ENCODE results near the gene TAOK3. TPM values are rescaled to one million over a fixed set of nuclear protein-coding genes. Genes with fewer than 3 reads are reported as not detected.
"Not testable (repeated sequence)": the region's sequence is repeated elsewhere in the genome, so short reads cannot be mapped to it uniquely, and the experiment has no call there.

TAOK3 gene
- total and polyA plus RNA-seq, 9 of the 15 experiments (the other 6 are each of a cell fraction or from before 2014, with no cell fraction given), result 24.3 to 83.5 (median 47.1) TPM

DNA sequence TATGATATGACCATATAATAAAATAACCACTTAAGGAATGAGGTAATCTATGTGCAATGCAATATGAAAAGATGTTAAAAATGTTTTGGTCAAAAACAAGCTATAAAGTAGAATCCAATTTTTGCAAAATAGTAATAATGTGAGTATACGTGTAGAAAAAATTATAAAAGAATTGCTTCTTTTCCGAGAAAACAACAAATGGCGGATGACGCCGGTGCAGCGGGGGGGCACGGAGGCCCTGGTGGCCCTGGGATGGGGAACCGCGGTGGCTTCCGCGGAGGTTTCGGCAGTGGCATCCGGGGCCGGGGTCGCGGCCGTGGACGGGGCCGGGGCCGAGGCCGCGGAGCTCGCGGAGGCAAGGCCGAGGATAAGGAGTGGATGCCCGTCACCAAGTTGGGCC is 126.8 kb downstream of the TAOK3 start:
- BruUV-seq (replicated peaks); DNase-seq (ENCODE audit: extremely low read depth in 1 of 4, low spot score in 3 of 4); POLR2A ChIA-PET; H4K20me1 ChIP-seq (replicated peaks; ENCODE audit: control insufficient read depth, insufficient read depth, low read length); in situ Hi-C loops (cut with MboI); H3K27ac ChIP-seq (ENCODE audit: extremely low read depth, low read depth, low read length); H2AFZ ChIP-seq (ENCODE audit: low read depth, low read length); ATAC-seq; H3K79me2 ChIP-seq (ENCODE audit: control insufficient read depth, insufficient read depth, low read length); H3K4me2 ChIP-seq (ENCODE audit: insufficient read depth, low read length); CTCF ChIA-PET (ENCODE audit: low intra/inter-chr PET ratio); intact Hi-C loops (cut with micrococcal nuclease); H3K4me1 ChIP-seq (replicated peaks in 1 of 2; ENCODE audit: control insufficient read depth in 2 of 2, insufficient read depth in 2 of 2, low read length in 2 of 2); H3K27me3 ChIP-seq (ENCODE audit: control insufficient read depth in 2 of 2, insufficient read depth in 2 of 2, low read length in 2 of 2); H3K9me3 ChIP-seq (replicated peaks; ENCODE audit: control insufficient read depth, insufficient read depth, low read depth, low read length); H3K9me1 ChIP-seq (ENCODE audit: control insufficient read depth, insufficient read depth, low read length); FAIRE-seq; H3K9ac ChIP-seq (ENCODE audit: insufficient read depth in 1 of 2, low read depth in 2 of 2, low read length in 2 of 2); H3K4me3 ChIP-seq: not testable (repeated sequence)
- 100% methylated on average over 8 of the region's 26 CpGs for WGBS (ENCODE audit: insufficient coverage, low coverage, missing lambda C conversion rate)
- H3K36me3 ChIP-seq (ENCODE audit: control insufficient read depth, insufficient read depth, low read length), result peaks cover 17% of the 10 kb centered on the region

DNA sequence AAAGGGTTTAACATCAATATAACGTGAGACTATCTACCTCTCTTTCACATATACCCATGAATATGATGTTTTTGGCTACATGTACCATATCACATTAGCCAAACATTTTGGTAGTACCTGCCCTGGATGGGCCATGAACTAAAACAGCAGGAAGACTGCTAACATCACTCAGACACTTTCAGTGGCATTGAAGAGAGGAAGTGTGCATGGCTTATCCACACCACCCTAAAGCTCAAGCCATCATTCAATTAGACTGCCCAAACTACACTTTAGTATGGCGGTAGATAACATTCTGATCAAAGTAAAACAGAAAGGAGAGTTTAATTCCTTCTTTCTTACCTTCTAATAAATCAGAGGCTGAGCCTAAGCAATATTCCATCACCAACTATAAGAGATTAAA is 133.8 kb downstream of the TAOK3 start:
- Histone ChIP-seq H3K4me3 (no peak overlapping the region), H3K9ac (ENCODE audit: insufficient read depth in 1 of 2, low read depth in 2 of 2, low read length in 2 of 2) (no peak overlapping the region), H4K20me1 (replicated peaks; ENCODE audit: control insufficient read depth, insufficient read depth, low read length) (no peaks in the 10 kb centered on the region), H3K4me1 (replicated peaks in 1 of 2; ENCODE audit: control insufficient read depth in 2 of 2, insufficient read depth in 2 of 2, low read length in 2 of 2) (no peaks in the 10 kb centered on the region), H3K79me2 (ENCODE audit: control insufficient read depth, insufficient read depth, low read length) (no peaks in the 10 kb centered on the region), H3K27me3 (ENCODE audit: control insufficient read depth in 2 of 2, insufficient read depth in 2 of 2, low read length in 2 of 2) (no peaks in the 10 kb centered on the region), H3K9me1 (ENCODE audit: control insufficient read depth, insufficient read depth, low read length) (no peaks in the 10 kb centered on the region), H3K4me2 (ENCODE audit: insufficient read depth, low read length) (no peak overlapping the region), H3K27ac (ENCODE audit: extremely low read depth, low read depth, low read length) (no peak overlapping the region), H3K36me3 (ENCODE audit: control insufficient read depth, insufficient read depth, low read length) (peaks cover 50% of the 10 kb centered on the region), H2AFZ (ENCODE audit: low read depth, low read length) (no peak overlapping the region), H3K9me3 (replicated peaks; ENCODE audit: control insufficient read depth, insufficient read depth, low read depth, low read length) (no peaks in the 10 kb centered on the region)
- no peak for DNase-seq (ENCODE audit: extremely low read depth in 1 of 4, low spot score in 3 of 4)
- ChIA-PET CTCF (ENCODE audit: low intra/inter-chr PET ratio) (no interaction called here), POLR2A (no interaction called here)
- no TSS peak for BruUV-seq (replicated peaks)
- intact Hi-C loops (cut with micrococcal nuclease), result no loop called here
- 81% methylated on average over 1 of the region's 2 CpGs for WGBS (ENCODE audit: insufficient coverage, low coverage, missing lambda C conversion rate)
- in situ Hi-C loops (cut with MboI), result no loop called here
- FAIRE-seq, result no peak
- no peak for ATAC-seq
- TF ChIP-seq, protein P1, sequence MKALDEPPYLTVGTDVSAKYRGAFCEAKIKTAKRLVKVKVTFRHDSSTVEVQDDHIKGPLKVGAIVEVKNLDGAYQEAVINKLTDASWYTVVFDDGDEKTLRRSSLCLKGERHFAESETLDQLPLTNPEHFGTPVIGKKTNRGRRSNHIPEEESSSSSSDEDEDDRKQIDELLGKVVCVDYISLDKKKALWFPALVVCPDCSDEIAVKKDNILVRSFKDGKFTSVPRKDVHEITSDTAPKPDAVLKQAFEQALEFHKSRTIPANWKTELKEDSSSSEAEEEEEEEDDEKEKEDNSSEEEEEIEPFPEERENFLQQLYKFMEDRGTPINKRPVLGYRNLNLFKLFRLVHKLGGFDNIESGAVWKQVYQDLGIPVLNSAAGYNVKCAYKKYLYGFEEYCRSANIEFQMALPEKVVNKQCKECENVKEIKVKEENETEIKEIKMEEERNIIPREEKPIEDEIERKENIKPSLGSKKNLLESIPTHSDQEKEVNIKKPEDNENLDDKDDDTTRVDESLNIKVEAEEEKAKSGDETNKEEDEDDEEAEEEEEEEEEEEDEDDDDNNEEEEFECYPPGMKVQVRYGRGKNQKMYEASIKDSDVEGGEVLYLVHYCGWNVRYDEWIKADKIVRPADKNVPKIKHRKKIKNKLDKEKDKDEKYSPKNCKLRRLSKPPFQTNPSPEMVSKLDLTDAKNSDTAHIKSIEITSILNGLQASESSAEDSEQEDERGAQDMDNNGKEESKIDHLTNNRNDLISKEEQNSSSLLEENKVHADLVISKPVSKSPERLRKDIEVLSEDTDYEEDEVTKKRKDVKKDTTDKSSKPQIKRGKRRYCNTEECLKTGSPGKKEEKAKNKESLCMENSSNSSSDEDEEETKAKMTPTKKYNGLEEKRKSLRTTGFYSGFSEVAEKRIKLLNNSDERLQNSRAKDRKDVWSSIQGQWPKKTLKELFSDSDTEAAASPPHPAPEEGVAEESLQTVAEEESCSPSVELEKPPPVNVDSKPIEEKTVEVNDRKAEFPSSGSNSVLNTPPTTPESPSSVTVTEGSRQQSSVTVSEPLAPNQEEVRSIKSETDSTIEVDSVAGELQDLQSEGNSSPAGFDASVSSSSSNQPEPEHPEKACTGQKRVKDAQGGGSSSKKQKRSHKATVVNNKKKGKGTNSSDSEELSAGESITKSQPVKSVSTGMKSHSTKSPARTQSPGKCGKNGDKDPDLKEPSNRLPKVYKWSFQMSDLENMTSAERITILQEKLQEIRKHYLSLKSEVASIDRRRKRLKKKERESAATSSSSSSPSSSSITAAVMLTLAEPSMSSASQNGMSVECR (CRISPR knock-in tag; IDR thresholded peaks at IDR 0.05), result no peak
- no peak for TF ChIP-seq ZNF324 (CRISPR knock-in tag; IDR thresholded peaks at IDR 0.05)
- no peak for TF ChIP-seq CXXC5 (CRISPR knock-in tag; IDR thresholded peaks at IDR 0.05)
- TF ChIP-seq ZNF507 (tag; conservative IDR thresholded peaks at IDR 0.05), result no peak
- no peak for TF ChIP-seq POU5F1 (IDR thresholded peaks at IDR 0.05; ENCODE audit: borderline replicate concordance, low read depth, low read length, partially characterized antibody)
- no peak for TF ChIP-seq HIVEP1 (CRISPR knock-in tag; IDR thresholded peaks at IDR 0.05)
- no peak for TF ChIP-seq CBX2 (IDR thresholded peaks at IDR 0.05; ENCODE audit: insufficient read depth, low read length, poor library complexity, severe bottlenecking)
- no peak for TF ChIP-seq ELF4 (CRISPR knock-in tag; IDR thresholded peaks at IDR 0.05)
- TF ChIP-seq ZNF311 (CRISPR knock-in tag; IDR thresholded peaks at IDR 0.05), result no peak
- TF ChIP-seq SMARCC2 (IDR thresholded peaks at IDR 0.05; ENCODE audit: low read depth), result no peak

Measured in K562 (cell line).